ENCODE results near the gene SPATA22. TPM values are rescaled to one million over a fixed set of nuclear protein-coding genes. Genes with fewer than 3 reads are reported as not detected.
"Not testable (repeated sequence)": the region's sequence is repeated elsewhere in the genome, so short reads cannot be mapped to it uniquely, and the experiment has no call there.

The SPATA22 gene
- total RNA-seq, 1 experiment from 2014 or later = not detected

DNA sequence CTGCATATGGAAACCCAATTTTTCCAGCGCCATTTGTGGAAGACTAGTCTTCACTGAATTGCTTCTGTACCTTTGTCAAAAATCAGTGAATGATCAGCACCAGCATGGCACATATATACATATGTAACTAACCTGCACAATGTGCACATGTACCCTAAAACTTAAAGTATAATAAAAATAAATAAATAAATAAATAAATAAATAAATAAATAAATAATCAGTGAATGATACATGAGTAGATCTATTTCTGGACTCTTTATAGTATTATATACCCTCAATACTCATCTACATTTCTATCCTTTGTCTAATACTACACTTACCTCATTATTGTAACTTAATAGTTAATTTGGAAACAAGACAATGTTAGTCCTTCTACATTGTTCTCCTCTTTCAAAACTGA lies 67.8 kb downstream of the SPATA22 start:
- not testable (repeated sequence) for H3K9me3 ChIP-seq, H3K36me3 ChIP-seq, H3K4me3 ChIP-seq, DNase-seq, H3K27me3 ChIP-seq

GRCh38 chr17:3401786-3402185 lies 69.8 kb downstream of the SPATA22 start:
- H3K27me3 ChIP-seq = no peaks in the 10 kb centered on the region
- no peaks in the 10 kb centered on the region for H3K36me3 ChIP-seq
- no peak overlapping the region for H3K4me3 ChIP-seq
- no peak for DNase-seq
- H3K9me3 ChIP-seq = no peaks in the 10 kb centered on the region

GRCh38 chr17:3400055-3400454 lies 71.6 kb downstream of the SPATA22 start:
- no peaks in the 10 kb centered on the region for H3K36me3 ChIP-seq
- DNase-seq = no peak
- H3K27me3 ChIP-seq = no peaks in the 10 kb centered on the region
- no peaks in the 10 kb centered on the region for H3K9me3 ChIP-seq
- H3K4me3 ChIP-seq = no peak overlapping the region

DNA sequence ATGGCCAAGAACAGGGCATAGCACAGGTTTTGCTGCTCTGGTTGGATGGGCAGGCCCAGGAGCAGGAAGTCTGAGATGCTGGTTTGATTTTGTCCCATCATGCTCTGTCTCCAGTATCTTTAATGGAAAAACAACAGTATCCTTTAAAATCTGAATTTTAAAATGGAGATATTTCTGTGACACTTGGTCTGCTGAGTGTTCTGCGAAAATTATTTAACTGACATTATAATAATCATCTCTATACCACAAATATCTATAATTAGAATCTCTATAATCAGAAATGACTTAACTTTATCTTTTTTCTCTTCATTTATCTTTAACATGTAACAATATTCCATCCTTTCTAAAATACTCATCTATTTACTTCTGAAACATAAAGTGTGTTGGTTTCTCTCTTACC lies 73.3 kb downstream of the SPATA22 start, which contains the start of gene OR1E1:
OR1E1 (minus strand) TSS at position 101 of the 400 bp plus-strand sequence; CDS start at position 101, 0 bp downstream.
- Histone ChIP-seq H3K4me3 (no peak within 1 kb of the TSS), H3K27me3 (no peaks in the 10 kb centered on the region)
- no peak for DNase-seq

DNA sequence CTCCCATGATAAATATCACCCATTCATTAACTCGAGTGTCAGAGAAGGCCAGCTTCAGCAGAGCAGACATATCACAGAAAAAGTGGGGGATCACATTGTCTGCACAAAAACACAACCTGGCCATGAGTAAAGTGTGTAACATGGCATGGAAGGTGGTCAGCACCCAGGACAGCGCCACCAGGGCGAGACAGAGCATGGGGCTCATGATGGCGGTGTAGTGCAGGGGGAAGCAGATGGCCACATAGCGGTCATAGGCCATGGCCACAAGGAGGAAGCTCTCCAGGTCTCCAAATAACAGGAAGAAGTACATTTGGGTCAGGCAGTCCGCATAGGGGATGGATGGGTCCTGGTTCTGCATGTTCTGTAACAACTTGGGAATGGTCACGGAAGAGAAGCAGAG lies 73.8 kb downstream of the SPATA22 start:
- not testable (repeated sequence) for H3K36me3 ChIP-seq, H3K9me3 ChIP-seq, H3K4me3 ChIP-seq, H3K27me3 ChIP-seq
- DNase-seq = peak; percentile 3

More for the DNA sequence above, 73.3 kb downstream of the SPATA22 start, which contains the start of gene OR1E1:
- Histone ChIP-seq H3K9me3 (no peaks in the 10 kb centered on the region), H3K36me3 (no peaks in the 10 kb centered on the region)

Other genes starting within 250 kb of the SPATA22 start
- gene OR3A1, start 173.5 kb downstream of the SPATA22 start, total RNA-seq (2014; rRNA removed; shearing (Covaris generic); ENCODE audit: low replicate concordance) = not detected in 2 replicates
- gene OR3A2, start 85.5 kb downstream of the SPATA22 start, total RNA-seq (2014; rRNA removed; shearing (Covaris generic); ENCODE audit: low replicate concordance) = not detected in 2 replicates
- not detected in 2 replicates for gene OR1E1, start 73.4 kb downstream of the SPATA22 start, total RNA-seq (2014; rRNA removed; shearing (Covaris generic); ENCODE audit: low replicate concordance)
- gene OR3A3, start 60.4 kb downstream of the SPATA22 start, total RNA-seq (2014; rRNA removed; shearing (Covaris generic); ENCODE audit: low replicate concordance) = not detected in 2 replicates
- gene OR1E2, start 38.0 kb downstream of the SPATA22 start, total RNA-seq (2014; rRNA removed; shearing (Covaris generic); ENCODE audit: low replicate concordance) = not detected in 2 replicates
- 0.30 TPM in 1 of 2 replicates, not detected in the other for gene ASPA, start 4.2 kb upstream of the SPATA22 start, total RNA-seq (2014; rRNA removed; shearing (Covaris generic); ENCODE audit: low replicate concordance)
- gene TRPV3, start 86.0 kb upstream of the SPATA22 start, total RNA-seq (2014; rRNA removed; shearing (Covaris generic); ENCODE audit: low replicate concordance) = 0.07 TPM in 1 of 2 replicates, not detected in the other
- 0.10 TPM in 1 of 2 replicates, not detected in the other for gene TRPV1, start 137.6 kb upstream of the SPATA22 start, total RNA-seq (2014; rRNA removed; shearing (Covaris generic); ENCODE audit: low replicate concordance)
- gene SHPK, start 164.4 kb upstream of the SPATA22 start, total RNA-seq (2014; rRNA removed; shearing (Covaris generic); ENCODE audit: low replicate concordance) = 2.9 and 3.8 TPM in 2 replicates
- gene CTNS, start 164.9 kb upstream of the SPATA22 start, total RNA-seq (2014; rRNA removed; shearing (Covaris generic); ENCODE audit: low replicate concordance) = 1.1 and 2.2 TPM in 2 replicates
- gene TAX1BP3, start 196.8 kb upstream of the SPATA22 start, total RNA-seq (2014; rRNA removed; shearing (Covaris generic); ENCODE audit: low replicate concordance) = 63.4 and 127 TPM in 2 replicates
- gene EMC6, start 197.0 kb upstream of the SPATA22 start, total RNA-seq (2014; rRNA removed; shearing (Covaris generic); ENCODE audit: low replicate concordance) = 2.4 and 23.4 TPM in 2 replicates
- 12.0 and 12.3 TPM in 2 replicates for gene P2RX5, start 224.3 kb upstream of the SPATA22 start, total RNA-seq (2014; rRNA removed; shearing (Covaris generic); ENCODE audit: low replicate concordance)

Measured in MG63 (cell line).